GM12872 (cell line): ENCODE results near the gene ATP6V1C2.

Experiments
- TF ChIP-seq, protein P1 (sequence below): IDR thresholded peaks from 3 replicates; pipeline ENCODE4 v1.5.1; 2011; ENCODE audit warnings: low read depth, mild to moderate bottlenecking, low read length, moderate library complexity; ENCODE audit not compliant: insufficient read depth

ATP6V1C2 gene

DNA sequence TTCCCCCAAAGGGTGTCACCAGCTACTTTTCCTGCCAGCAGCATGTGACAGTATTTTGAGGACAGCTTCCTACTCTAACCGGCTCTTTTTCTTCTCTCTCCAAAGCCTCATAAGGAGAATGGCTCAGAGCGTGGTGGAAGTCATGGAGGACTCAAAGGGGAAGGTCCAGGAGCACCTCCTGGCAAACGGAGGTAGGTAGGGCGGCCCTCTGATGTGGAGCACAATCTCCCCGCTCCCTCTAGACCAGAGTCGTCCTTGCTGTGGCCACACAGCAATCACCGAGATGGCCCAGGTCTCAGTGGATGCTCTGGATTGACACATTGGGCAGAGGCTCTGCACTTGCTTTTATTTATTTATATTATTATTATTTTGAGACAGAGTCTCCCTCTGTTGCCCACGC is 32.4 kb downstream of the ATP6V1C2 start:
- TF ChIP-seq, protein P1, sequence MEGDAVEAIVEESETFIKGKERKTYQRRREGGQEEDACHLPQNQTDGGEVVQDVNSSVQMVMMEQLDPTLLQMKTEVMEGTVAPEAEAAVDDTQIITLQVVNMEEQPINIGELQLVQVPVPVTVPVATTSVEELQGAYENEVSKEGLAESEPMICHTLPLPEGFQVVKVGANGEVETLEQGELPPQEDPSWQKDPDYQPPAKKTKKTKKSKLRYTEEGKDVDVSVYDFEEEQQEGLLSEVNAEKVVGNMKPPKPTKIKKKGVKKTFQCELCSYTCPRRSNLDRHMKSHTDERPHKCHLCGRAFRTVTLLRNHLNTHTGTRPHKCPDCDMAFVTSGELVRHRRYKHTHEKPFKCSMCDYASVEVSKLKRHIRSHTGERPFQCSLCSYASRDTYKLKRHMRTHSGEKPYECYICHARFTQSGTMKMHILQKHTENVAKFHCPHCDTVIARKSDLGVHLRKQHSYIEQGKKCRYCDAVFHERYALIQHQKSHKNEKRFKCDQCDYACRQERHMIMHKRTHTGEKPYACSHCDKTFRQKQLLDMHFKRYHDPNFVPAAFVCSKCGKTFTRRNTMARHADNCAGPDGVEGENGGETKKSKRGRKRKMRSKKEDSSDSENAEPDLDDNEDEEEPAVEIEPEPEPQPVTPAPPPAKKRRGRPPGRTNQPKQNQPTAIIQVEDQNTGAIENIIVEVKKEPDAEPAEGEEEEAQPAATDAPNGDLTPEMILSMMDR, result no peak

DNA sequence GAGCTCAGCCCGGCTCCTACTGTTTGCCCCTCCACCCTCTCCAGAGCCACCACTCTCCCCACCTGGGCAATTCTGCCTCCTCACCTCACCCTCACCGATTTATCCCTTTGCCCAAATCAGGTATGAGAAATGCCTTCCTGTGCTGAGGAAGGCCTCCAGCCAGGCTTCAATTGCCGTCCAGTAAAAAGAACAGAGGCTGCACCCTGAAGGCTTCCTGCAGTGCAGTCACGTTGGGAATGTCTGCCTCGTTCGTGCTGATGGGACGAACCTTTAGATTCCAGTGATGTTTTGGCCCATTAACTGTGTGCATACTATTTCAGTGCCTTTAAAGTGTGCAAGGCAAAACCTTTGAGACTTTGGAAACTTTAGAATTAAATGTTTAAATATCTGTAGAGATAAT is 34.2 kb downstream of the ATP6V1C2 start:
- TF ChIP-seq, protein P1, result no peak

DNA sequence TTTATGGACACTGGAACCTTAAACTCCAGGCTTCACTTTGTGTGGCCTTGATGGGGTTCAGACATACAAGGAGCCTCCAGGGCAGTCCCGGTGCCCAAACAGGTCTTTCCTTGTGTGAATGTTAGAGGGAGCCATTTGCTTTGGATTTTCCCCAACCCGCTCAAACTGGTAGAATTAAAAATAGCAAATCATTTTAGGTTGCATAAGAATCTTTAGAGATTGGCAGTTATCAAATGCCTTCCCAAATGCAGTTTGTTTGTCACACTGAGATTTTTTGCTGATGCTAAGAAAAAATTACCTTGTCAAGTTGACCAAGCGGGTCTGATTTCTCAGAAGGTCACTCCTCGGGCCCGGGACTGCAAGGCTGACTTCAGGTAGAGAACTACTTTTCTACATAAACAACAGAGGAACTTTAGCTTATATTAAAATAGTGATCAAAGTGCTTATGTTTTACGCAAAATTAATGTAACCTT is 36.4 kb downstream of the ATP6V1C2 start:
- TF ChIP-seq, protein P1, result no peak

DNA sequence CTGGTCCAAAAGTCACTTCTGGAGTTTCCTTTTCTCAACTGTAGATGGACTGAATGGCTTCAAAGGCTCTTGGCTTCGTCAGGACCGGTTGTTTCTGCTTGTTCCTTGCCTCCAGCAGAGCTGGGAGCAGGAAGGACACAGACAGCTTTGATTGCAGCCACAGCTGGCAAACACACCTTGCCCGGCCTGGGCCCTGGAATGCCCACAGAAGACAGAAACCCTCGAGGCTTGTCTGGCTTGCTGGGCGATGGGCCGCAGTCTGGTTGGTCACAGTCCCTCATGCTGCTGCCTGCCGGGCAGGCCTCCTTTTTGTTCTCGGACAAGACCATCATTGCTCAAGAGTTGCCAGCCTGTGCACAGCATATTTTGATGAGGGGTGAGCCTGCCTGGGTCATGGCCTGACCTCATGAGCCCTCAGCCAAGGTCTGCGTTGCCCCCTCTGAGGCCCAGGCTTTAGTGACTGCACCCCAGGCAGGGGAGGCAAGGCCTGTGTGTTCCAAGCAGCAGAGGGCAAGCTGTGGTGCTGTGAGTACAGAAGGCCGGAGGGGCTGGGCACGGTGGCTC is 37.8 kb downstream of the ATP6V1C2 start:
- TF ChIP-seq, protein P1, result no peak

DNA sequence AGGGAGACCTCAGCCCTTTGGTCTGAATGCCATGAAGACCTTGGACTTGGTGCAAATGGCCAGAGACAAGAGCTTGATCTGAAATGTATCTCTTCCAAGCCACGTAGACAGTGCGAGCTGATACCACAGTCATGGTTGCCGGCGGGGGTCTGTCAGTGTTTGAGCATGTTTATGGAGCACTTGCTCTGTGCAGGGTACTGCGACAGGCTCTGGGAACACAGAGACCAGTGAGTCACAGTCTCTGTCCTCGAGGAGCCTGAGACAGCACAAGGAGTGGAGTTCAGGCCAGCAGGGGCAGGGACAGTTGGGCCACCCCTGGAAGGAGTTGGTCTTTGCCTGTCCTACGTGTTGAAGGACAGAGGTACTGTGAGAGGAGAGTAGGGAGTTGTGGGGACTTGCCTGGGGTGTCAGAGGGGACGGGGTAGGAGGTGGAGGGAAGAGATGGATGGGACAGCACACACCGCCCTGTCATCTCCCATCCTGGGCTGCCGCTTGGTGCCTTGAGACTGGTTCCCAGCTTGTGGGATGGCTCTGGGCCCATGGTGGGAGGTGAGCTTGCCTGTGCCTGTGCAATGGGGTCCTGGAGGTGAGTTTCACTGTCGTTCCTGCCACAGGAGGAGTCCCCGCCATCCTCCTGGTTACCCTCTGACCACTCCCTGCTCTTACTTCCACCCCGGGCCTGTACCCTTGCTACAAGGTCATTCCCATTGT is 39.5 kb downstream of the ATP6V1C2 start:
- TF ChIP-seq, protein P1, result no peak

DNA sequence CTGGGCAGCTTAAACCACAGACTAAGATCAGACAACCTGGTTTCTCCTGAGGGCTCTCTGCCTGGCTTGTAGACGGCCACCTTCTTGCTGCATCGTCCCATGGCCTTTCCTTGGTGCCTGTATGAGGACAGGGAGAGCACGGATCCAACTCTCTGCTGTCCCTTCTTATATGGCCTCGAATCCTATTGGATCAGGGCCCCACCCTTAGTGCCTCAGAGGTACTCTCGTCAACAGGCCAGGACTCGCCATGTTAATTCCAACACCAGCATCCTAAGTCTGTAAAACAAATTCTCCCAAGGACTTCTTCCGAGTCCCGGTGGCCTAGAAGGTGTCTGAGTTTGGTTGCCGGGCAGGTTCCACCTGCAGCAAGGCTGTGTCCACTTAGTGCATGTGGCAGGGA is 40.2 kb downstream of the ATP6V1C2 start:
- TF ChIP-seq, protein P1, result no peak

DNA sequence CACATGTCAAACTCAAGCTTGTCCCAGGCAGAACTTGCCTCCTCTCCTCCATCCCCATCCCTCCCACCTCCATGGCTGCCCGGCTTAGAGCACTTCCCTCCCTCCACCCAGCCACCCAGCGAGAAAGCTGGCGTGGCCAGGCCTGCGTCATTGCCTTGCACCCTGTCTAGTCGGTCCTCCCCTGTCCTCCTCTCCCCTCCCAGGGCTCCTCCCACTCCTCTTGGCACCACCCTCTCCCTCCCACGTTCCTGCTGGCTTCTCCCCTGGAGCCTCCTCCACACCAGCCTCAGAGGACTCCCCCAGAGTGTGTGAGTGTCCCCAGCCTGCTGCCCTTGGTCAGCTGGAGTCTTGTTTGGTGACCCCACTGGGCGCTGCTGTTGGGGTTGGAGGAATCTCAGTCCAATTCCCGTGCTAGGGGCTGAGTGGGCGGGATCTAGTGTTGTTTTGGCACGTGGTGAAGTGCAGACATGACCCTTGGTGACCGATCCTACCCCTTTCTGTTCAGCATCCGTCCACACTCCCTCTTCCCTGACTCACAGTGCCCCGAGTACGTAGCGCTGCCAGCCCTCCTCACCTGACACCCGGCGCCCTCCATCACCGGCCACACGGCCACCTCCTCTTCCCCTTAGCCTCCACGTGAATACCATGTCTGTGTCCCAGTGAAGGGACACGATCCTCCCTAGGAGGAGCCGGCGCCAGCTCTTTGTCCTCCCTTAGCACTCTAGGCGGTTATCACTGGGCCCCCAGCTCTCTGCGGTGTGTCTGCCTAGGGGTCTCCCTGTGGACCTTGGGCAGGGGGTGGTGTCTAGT is 41.4 kb downstream of the ATP6V1C2 start:
- TF ChIP-seq, protein P1, result no peak
